CD14-positive monocyte (primary cell): ENCODE measurements around the gene RNF217. TPM values are rescaled to one million over a fixed set of nuclear protein-coding genes. Genes with fewer than 3 reads are reported as not detected.

Experiments
- DNase-seq, 3 donors: peaks; one replicate each; pipeline ENCODE4 v3.0.0-alpha.2; 2011 to 2022
- H2AFZ ChIP-seq: 2 replicates; pipeline ENCODE4 v1.6.0; 2012; ENCODE audit warnings: mild to moderate bottlenecking, low read depth, low read length, inconsistent platforms; ENCODE audit not compliant: insufficient read depth, poor library complexity, severe bottlenecking
- H3K27ac ChIP-seq, 2 donors: 1 replicate in 1 of 2; 2 replicates in 1 of 2; pipeline ENCODE4 v1.5.1; 2012 to 2013; ENCODE audit warnings: low read length in 2 of 2, control low read depth in 1 of 2, inconsistent platforms in 1 of 2, low read depth in 1 of 2, mild to moderate bottlenecking in 1 of 2
- H3K27me3 ChIP-seq, 2 donors: one replicate each; pipeline versions ENCODE4 v1.6.0 to v1.6.1; 2011 to 2013; ENCODE audit warnings: low read length in 2 of 2; ENCODE audit not compliant: control insufficient read depth in 2 of 2, insufficient read depth in 2 of 2
- H3K36me3 ChIP-seq, 2 donors: replicated peaks in 1 of 2; 1 replicate in 1 of 2; 2 replicates in 1 of 2; pipeline versions ENCODE4 v1.5.1 to v1.6.1; 2012 to 2013; ENCODE audit warnings: low read length in 2 of 2, control low read depth in 1 of 2, inconsistent platforms in 1 of 2, mild to moderate bottlenecking in 1 of 2; ENCODE audit not compliant: insufficient read depth in 2 of 2, control insufficient read depth in 1 of 2
- H3K4me1 ChIP-seq, 2 donors: 1 replicate in 1 of 2; 2 replicates in 1 of 2; pipeline versions ENCODE4 v1.5.1 to v1.6.1; 2012 to 2013; ENCODE audit warnings: low read length in 2 of 2, control low read depth in 1 of 2, inconsistent platforms in 1 of 2, mild to moderate bottlenecking in 1 of 2, moderate library complexity in 1 of 2; ENCODE audit not compliant: insufficient read depth in 2 of 2, control insufficient read depth in 1 of 2
- H3K4me2 ChIP-seq: replicated peaks from 2 replicates; pipeline ENCODE3; 2012; ENCODE audit warnings: low read length, moderate library complexity, mild to moderate bottlenecking; ENCODE audit not compliant: poor library complexity, severe bottlenecking; ENCODE audit errors: extremely low read depth
- H3K4me3 ChIP-seq, 3 experiments: fragments of 200-600 bp in 1 of 3; sonication (generic) in 1 of 3; replicated peaks in 1 of 3; 1 replicate in 2 of 3; 2 replicates in 1 of 3; pipeline ENCODE4 v1.5.1; 2011 to 2013; ENCODE audit warnings: low read length in 3 of 3, mild to moderate bottlenecking in 3 of 3, control low read depth in 2 of 3, low read depth in 2 of 3, inconsistent platforms in 1 of 3, moderate library complexity in 1 of 3
- H3K79me2 ChIP-seq: 2 replicates; pipeline ENCODE4 v1.6.0; 2012; ENCODE audit warnings: mild to moderate bottlenecking, control low read depth, inconsistent platforms, low read length, moderate library complexity; ENCODE audit not compliant: insufficient read depth
- H3K9ac ChIP-seq: 2 replicates; pipeline ENCODE4 v1.6.0; 2017; ENCODE audit warnings: low read length, mild to moderate bottlenecking; ENCODE audit not compliant: insufficient read depth, poor library complexity, severe bottlenecking
- H3K9me3 ChIP-seq, 2 donors: replicated peaks in 1 of 2; 1 replicate in 1 of 2; 2 replicates in 1 of 2; pipeline versions ENCODE4 v1.5.1 to v1.6.1; 2012 to 2013; ENCODE audit warnings: low read length in 2 of 2, control low read depth in 1 of 2; ENCODE audit not compliant: control insufficient read depth in 1 of 2, insufficient read depth in 1 of 2
- H4K20me1 ChIP-seq: 2 replicates; pipeline ENCODE4 v1.6.0; 2012; ENCODE audit warnings: mild to moderate bottlenecking, low read length, control low read depth, moderate library complexity; ENCODE audit not compliant: insufficient read depth
- H3K27ac Mint-ChIP-seq, 7 donors: one replicate each; pipeline ENCODE4 v1.8.0; 2020; ENCODE audit warnings: mild to moderate bottlenecking in 7 of 7, mixed read lengths in 7 of 7, moderate library complexity in 6 of 7, inconsistent platforms in 2 of 7
- H3K27me3 Mint-ChIP-seq, 3 donors: one replicate each; pipeline ENCODE4 v1.8.0; 2021 to 2022; ENCODE audit warnings: low read depth in 3 of 3, mild to moderate bottlenecking in 3 of 3, mixed read lengths in 3 of 3, moderate library complexity in 3 of 3, inconsistent platforms in 1 of 3
- H3K36me3 Mint-ChIP-seq, 2 donors: one replicate each; pipeline ENCODE4 v1.8.0; 2020; ENCODE audit warnings: mixed read lengths in 2 of 2, inconsistent platforms in 1 of 2, mild to moderate bottlenecking in 1 of 2
- H3K4me1 Mint-ChIP-seq: one replicate; pipeline ENCODE4 v1.8.0; 2020; ENCODE audit warnings: mild to moderate bottlenecking, mixed read lengths
- H3K4me3 Mint-ChIP-seq, 2 donors: one replicate each; pipeline ENCODE4 v1.8.0; 2020; ENCODE audit warnings: mild to moderate bottlenecking in 2 of 2, mixed read lengths in 2 of 2, moderate library complexity in 1 of 2
- H3K9me3 Mint-ChIP-seq, 7 donors: one replicate each; pipeline ENCODE4 v1.8.0; 2020 to 2022; ENCODE audit warnings: mixed read lengths in 7 of 7, mild to moderate bottlenecking in 6 of 7, moderate library complexity in 6 of 7, inconsistent platforms in 2 of 7
- CTCF ChIP-seq: fragments of 200-600 bp; IDR thresholded peaks from one replicate; pipeline ENCODE4 v1.8.0; 2022; ENCODE audit warnings: antibody characterized with exemption, mild to moderate bottlenecking
- WGBS: methylation state at CpG from one replicate; pipeline ENCODE4 v1.1.5; 2013; ENCODE audit warnings: missing lambda C conversion rate; ENCODE audit not compliant: insufficient coverage; 5-methylcytosine and 5-hydroxymethylcytosine counted together
- intact Hi-C, 2 donors: fragments of 100-400 bp; cut with micrococcal nuclease; formaldehyde crosslinking; loops; one replicate each; pipeline versions ENCODE4 v1.15.0 to v1.15.1; 2023
- polyA plus RNA-seq, 3 donors: library from polyadenylated mRNA; depleted of rRNA in 1 of 3; unstranded in 2 of 3; stranded (reverse) in 1 of 3; fragments of 300-500 nt in 2 of 3; fragments of >200 nt in 1 of 3; fragmentation: Illumina TruSeq in 2 of 3; gene quantifications; 1 replicate in 2 of 3; 2 replicates in 1 of 3; pipeline ENCODE4 v1.2.3, GENCODE V29; 2012 to 2021

RNF217 gene
- polyA plus RNA-seq, 3 donors = 2.2 to 11.6 (median 3.3) TPM

- Histone ChIP-seq H4K20me1 (no peaks in the 10 kb centered on the region), H3K9me3 (no peaks in the 10 kb centered on the region), H3K36me3 (peaks cover 0 to 12% of the 10 kb centered on the region in 2 donors), H3K27me3 (no peaks in the 10 kb centered on the region), H3K4me1 (peaks cover 32 to 35% of the 10 kb centered on the region in 2 donors), H3K79me2 (peaks cover 53% of the 10 kb centered on the region), H3K4me2 (peak overlapping the region; percentile 80), H3K4me3 (peak overlapping the region; percentile 46 to 84 (median 76)), H3K9ac (peak overlapping the region; percentile 81), H3K27ac (peak overlapping the region; percentile 65 to 80), H2AFZ (peak overlapping the region; percentile 96)
- Mint-ChIP-seq H3K4me1 (peaks cover 49% of the 10 kb centered on the region), H3K4me3 (peak overlapping the region; percentile 92 to 98), H3K27ac (peak overlapping the region; percentile 81 to 93 (median 88)), H3K27me3 (no peaks in the 10 kb centered on the region), H3K36me3 (peaks cover 3 to 6% of the 10 kb centered on the region in 2 donors), H3K9me3 (no peaks in the 10 kb centered on the region)
- under 1% methylated on average over 65 of the region's 65 CpGs for WGBS
- DNase-seq = peak; percentile 9 to 24 (median 13)
- intact Hi-C loops = no loop called here
- no peak for TF ChIP-seq CTCF
Observed at GRCh38 chr6:124962639-124963415, 590 bp downstream of the RNF217 start.

GRCh38 chr6:124963416-124963785 is 1.2 kb downstream of the RNF217 start:
- Mint-ChIP-seq H3K4me1 (peaks cover 49% of the 10 kb centered on the region), H3K9me3 (no peaks in the 10 kb centered on the region), H3K36me3 (peaks cover 9% of the 10 kb centered on the region in 2 donors), H3K4me3 (peak overlapping the region; percentile 92 to 98), H3K27ac (peak overlapping the region; percentile 81 to 93 (median 88)), H3K27me3 (no peaks in the 10 kb centered on the region)
- Histone ChIP-seq H3K9ac (peak overlapping the region; percentile 81), H3K27me3 (no peaks in the 10 kb centered on the region), H3K79me2 (peaks cover 57% of the 10 kb centered on the region), H2AFZ (peak overlapping the region; percentile 96), H3K36me3 (peaks cover 0 to 15% of the 10 kb centered on the region in 2 donors), H3K4me1 (peaks cover 32 to 35% of the 10 kb centered on the region in 2 donors), H3K9me3 (no peaks in the 10 kb centered on the region), H3K27ac (peak overlapping the region; percentile 65 to 80), H3K4me3 (peak overlapping the region; percentile 46 to 84 (median 76)), H4K20me1 (no peaks in the 10 kb centered on the region), H3K4me2 (peak overlapping the region; percentile 80)
- TF ChIP-seq CTCF = no peak
- intact Hi-C loops = no loop called here
- WGBS = 20% methylated on average over 1 of the region's 9 CpGs
- peak in 2 of 3 donors; percentile 5 to 8 for DNase-seq
